Nephron progenitor cell (in vitro differentiated cells): ENCODE measurements around the gene SCYGR1.
"Not testable (repeated sequence)": the region's sequence is repeated elsewhere in the genome, so short reads cannot be mapped to it uniquely, and the experiment has no call there.

Source experiments
- DNase-seq: peaks from one replicate; pipeline ENCODE4 v3.0.0; 2021
- H3K27ac Mint-ChIP-seq: 2 replicates; pipeline ENCODE4 v1.8.0; 2021; ENCODE audit warnings: mild to moderate bottlenecking, moderate library complexity, mixed read lengths
- H3K27me3 Mint-ChIP-seq: 2 replicates; pipeline ENCODE4 v1.8.0; 2021; ENCODE audit warnings: mild to moderate bottlenecking, low read depth, mixed read lengths; ENCODE audit not compliant: poor library complexity
- H3K36me3 Mint-ChIP-seq: 2 replicates; pipeline ENCODE4 v1.8.0; 2021; ENCODE audit warnings: low read depth, mixed read lengths
- H3K4me1 Mint-ChIP-seq: 2 replicates; pipeline ENCODE4 v1.8.0; 2021; ENCODE audit warnings: mixed read lengths
- H3K4me3 Mint-ChIP-seq: 2 replicates; pipeline ENCODE4 v1.8.0; 2021; ENCODE audit warnings: mild to moderate bottlenecking, moderate library complexity, mixed read lengths
- H3K9me3 Mint-ChIP-seq: 2 replicates; pipeline ENCODE4 v1.8.0; 2021; ENCODE audit warnings: mild to moderate bottlenecking, moderate library complexity, mixed read lengths
- TF ChIP-seq, protein P1 (sequence below): fragments of 200-600 bp; sonication (generic); IDR thresholded peaks from 2 replicates; pipeline ENCODE4 v1.5.0; 2021; ENCODE audit warnings: antibody characterized with exemption

SCYGR1 gene, protein sequence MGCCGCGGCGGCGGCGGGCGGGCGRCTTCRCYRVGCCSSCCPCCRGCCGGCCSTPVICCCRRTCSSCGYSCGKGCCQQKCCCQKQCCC

DNA sequence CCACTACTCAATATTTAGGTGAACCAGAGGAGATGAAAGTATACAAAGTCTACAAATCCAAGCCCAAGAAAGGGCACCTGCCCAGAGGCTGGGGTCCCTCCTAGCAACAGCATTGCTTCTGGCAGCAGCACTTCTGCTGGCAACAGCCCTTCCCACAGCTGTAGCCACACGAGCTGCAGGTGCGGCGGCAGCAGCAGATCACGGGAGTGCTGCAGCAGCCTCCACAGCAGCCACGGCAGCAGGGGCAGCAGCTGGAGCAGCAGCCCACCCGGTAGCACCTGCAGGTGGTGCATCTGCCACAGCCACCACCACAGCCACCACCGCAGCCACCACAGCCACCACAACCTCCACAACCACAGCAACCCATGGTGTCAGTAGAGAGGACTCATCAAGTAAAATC lies at the start of gene SCYGR1:
SCYGR1 (minus strand) TSS at position 367 of the 400 bp plus-strand sequence; CDS start at position 367, 0 bp downstream.
- not testable (repeated sequence) for H3K27ac Mint-ChIP-seq, H3K36me3 Mint-ChIP-seq, H3K4me3 Mint-ChIP-seq, DNase-seq, H3K4me1 Mint-ChIP-seq, H3K9me3 Mint-ChIP-seq
- H3K27me3 Mint-ChIP-seq = peaks cover 19% of the 10 kb centered on the region

DNA sequence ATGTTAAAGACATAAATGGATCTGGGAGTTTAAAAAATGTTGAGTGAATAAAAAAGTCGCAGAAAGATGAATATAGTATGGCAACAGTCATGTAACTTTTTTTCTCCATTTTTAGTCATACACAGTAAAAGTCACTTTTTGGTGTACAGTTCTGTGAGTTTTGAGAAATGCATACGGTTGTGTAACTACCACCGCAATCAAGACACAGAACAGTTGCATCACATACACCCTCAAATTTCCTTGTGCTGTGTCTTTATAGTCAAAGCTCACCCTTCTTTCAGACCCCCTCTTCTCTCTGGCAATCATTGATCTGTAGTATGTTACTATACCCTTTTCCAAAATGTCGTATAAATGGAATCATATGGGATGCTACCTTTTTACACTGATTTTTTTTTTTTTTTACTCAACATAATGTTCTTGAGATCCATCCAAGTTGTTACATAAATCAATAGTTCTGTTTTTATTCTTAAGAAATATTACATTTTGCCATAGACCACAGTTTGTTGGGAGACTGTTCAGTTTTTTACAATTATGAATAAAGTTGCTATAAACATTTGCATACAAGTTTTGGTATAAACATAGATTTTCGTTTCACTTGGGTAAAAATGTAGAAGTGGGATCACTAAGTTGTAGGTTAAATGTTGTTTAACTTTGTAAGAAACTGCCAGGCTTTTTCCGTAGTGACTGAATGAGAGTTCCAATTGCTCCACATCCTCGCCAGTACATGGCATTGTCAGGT lies 48.9 kb upstream of the SCYGR1 start:
- Mint-ChIP-seq H3K36me3 (peaks cover 10% of the 10 kb centered on the region), H3K27me3 (peaks cover 4% of the 10 kb centered on the region), H3K4me1 (no peaks in the 10 kb centered on the region), H3K4me3 (no peak overlapping the region), H3K27ac (no peak overlapping the region), H3K9me3 (peaks cover 21% of the 10 kb centered on the region)
- DNase-seq = no peak
- TF ChIP-seq, protein P1, sequence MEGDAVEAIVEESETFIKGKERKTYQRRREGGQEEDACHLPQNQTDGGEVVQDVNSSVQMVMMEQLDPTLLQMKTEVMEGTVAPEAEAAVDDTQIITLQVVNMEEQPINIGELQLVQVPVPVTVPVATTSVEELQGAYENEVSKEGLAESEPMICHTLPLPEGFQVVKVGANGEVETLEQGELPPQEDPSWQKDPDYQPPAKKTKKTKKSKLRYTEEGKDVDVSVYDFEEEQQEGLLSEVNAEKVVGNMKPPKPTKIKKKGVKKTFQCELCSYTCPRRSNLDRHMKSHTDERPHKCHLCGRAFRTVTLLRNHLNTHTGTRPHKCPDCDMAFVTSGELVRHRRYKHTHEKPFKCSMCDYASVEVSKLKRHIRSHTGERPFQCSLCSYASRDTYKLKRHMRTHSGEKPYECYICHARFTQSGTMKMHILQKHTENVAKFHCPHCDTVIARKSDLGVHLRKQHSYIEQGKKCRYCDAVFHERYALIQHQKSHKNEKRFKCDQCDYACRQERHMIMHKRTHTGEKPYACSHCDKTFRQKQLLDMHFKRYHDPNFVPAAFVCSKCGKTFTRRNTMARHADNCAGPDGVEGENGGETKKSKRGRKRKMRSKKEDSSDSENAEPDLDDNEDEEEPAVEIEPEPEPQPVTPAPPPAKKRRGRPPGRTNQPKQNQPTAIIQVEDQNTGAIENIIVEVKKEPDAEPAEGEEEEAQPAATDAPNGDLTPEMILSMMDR = no peak

DNA sequence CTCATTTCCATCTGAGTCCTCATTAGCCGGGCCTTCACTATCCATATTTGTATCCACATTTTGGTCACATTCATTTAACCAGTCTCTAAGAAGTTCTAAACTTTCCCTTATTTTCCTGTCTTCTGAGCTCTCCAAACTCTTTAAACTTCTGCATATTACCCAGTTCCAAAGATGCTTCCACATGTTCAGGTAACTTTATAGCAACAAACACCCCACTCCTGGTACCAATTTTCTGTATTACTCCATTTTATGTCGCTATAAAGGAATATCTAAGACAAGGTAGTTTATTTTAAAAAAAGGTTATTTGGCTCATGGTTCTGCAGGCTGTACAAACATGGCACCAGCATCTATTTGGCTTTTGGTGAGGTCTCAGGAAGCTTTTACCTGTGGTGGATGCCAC lies 45.4 kb upstream of the SCYGR1 start:
- H3K4me1 Mint-ChIP-seq = no peaks in the 10 kb centered on the region
- no peak overlapping the region for H3K4me3 Mint-ChIP-seq
- TF ChIP-seq, protein P1 = no peak
- DNase-seq = no peak
- H3K9me3 Mint-ChIP-seq = peaks cover 21% of the 10 kb centered on the region
- H3K36me3 Mint-ChIP-seq = peaks cover 10% of the 10 kb centered on the region
- H3K27me3 Mint-ChIP-seq = peaks cover 7% of the 10 kb centered on the region
- H3K27ac Mint-ChIP-seq = no peak overlapping the region

DNA sequence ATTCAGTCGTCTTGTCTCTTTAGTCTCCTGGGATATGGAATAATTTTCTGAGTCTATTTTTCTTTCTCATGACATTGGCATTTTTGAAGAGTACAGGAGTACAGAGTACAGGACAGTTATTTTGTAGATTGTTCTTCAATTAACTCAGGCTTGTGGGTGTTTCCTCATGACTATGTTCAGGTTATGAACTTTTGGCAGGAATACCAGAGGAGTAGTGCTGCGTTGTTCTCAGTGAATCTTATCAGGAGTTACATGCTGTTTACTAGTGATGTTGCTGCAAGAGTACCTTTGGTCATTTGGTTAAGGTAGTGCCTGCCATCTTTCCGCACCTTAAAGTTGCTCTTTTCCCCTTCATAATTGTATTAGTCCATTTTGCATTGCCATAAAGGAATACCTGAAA lies 42.9 kb upstream of the SCYGR1 start:
- no peak overlapping the region for H3K27ac Mint-ChIP-seq
- no peaks in the 10 kb centered on the region for H3K4me1 Mint-ChIP-seq
- H3K27me3 Mint-ChIP-seq = peaks cover 10% of the 10 kb centered on the region
- no peak overlapping the region for H3K4me3 Mint-ChIP-seq
- peaks cover 10% of the 10 kb centered on the region for H3K36me3 Mint-ChIP-seq
- DNase-seq = no peak
- peaks cover 21% of the 10 kb centered on the region for H3K9me3 Mint-ChIP-seq
- TF ChIP-seq, protein P1 = no peak

DNA sequence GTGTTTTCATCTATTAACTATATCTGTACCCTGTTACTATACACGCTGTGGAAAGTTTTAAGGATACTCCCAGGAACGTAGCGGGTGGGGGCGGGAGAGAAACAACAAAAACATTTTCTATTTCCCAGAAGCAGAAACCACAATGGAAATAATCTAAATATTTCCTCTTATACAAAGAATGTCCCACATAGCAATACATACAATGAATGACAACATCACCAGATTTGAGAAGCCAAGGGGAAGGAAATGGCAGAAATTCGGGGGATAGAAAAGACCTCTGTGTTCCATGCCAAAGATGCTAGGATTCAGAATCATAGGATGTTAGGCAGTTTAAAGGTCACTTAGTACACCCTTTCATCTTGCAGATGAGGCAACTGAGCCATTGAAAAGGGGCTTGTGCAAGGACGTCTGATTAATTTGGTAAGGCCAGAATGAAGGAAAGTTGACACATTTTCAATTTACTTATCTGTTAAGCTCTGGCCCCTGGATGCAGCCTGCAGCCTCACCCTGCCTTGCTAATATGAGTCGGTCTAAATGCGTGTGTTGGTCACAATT lies 41.1 kb upstream of the SCYGR1 start:
- H3K4me3 Mint-ChIP-seq = no peak overlapping the region
- TF ChIP-seq, protein P1 = no peak
- peaks cover 10% of the 10 kb centered on the region for H3K36me3 Mint-ChIP-seq
- H3K27me3 Mint-ChIP-seq = peaks cover 10% of the 10 kb centered on the region
- H3K4me1 Mint-ChIP-seq = peaks cover 2% of the 10 kb centered on the region
- no peak for DNase-seq
- peaks cover 17% of the 10 kb centered on the region for H3K9me3 Mint-ChIP-seq
- no peak overlapping the region for H3K27ac Mint-ChIP-seq

DNA sequence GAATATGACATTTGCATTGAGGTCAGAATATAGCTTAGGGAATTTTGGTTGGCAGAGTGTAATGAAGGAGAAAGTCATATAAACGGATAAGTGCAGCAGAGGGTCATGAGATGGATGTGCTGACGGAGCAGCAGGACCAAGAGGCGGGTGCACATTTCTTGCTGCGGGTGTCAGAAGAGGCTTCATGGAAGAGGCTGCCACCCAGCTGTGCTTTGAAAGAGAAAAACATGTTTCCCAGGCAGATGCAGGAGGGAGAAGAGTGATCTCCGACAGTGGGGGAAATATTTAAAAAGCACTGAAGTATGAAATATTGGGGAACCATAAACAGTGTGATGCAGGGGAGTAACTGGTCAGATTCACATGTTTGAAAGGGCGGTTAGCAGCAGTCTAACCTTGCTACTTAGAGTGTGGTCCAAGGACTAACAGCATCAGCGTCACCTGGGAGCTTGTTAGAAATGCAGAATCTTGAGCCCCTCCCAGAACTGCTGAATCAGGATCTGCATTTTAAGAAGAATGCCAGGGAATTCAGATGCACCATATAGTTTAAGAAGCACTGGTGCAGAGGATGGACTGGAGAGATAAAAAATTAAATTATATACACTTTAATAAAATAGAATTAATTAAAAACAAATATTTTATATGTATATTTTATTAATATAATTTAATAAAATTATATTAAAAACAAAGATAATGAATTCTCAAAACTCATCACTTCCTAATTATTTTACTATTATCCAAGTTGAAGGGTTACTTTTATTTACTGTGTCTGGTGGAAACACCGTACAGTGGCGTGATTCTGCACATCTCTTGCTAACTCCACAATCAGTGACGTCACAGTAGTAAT lies 36.1 kb upstream of the SCYGR1 start:
- Mint-ChIP-seq H3K36me3 (no peaks in the 10 kb centered on the region), H3K27ac (peak overlapping the region; percentile 4), H3K27me3 (peaks cover 7% of the 10 kb centered on the region), H3K9me3 (no peaks in the 10 kb centered on the region), H3K4me3 (no peak overlapping the region), H3K4me1 (peaks cover 5% of the 10 kb centered on the region)
- TF ChIP-seq, protein P1 = no peak
- no peak for DNase-seq
